GM12864 (cell line): ENCODE measurements around the gene JSRP1.

Source experiments
- DNase-seq: peaks from one replicate; pipeline ENCODE4 v3.0.0-alpha.2; 2011; ENCODE audit warnings: low read depth
- H3K4me3 ChIP-seq: 2 replicates; pipeline ENCODE4 v1.5.1; 2011; ENCODE audit warnings: mild to moderate bottlenecking, low read depth, low read length, control low read depth
- TF ChIP-seq, protein P1 (sequence below): IDR thresholded peaks from 2 replicates; pipeline ENCODE4 v1.5.1; 2011; ENCODE audit warnings: low read depth, mild to moderate bottlenecking, moderate library complexity, low read length, control low read depth, inconsistent platforms; ENCODE audit errors: missing control alignments

Gene JSRP1

DNA sequence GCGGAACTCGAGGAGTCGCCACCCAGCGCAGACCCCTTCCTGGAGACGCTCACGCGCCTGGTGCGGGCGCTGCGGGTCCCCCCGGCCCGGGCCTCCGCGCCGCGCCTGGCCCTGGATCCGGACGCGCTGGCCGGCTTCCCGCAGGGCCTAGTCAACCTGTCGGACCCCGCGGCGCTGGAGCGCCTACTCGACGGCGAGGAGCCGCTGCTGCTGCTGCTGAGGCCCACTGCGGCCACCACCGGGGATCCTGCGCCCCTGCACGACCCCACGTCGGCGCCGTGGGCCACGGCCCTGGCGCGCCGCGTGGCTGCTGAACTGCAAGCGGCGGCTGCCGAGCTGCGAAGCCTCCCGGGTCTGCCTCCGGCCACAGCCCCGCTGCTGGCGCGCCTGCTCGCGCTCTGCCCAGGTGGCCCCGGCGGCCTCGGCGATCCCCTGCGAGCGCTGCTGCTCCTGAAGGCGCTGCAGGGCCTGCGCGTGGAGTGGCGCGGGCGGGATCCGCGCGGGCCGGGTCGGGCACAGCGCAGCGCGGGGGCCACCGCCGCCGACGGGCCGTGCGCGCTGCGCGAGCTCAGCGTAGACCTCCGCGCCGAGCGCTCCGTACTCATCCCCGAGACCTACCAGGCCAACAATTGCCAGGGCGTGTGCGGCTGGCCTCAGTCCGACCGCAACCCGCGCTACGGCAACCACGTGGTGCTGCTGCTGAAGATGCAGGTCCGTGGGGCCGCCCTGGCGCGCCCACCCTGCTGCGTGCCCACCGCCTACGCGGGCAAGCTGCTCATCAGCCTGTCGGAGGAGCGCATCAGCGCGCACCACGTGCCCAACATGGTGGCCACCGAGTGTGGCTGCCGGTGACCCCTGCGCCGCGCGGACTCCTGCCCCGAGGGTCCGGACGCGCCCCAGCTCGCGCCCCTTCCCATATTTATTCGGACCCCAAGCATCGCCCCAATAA is 4.8 kb downstream of the JSRP1 start:
- H3K4me3 ChIP-seq = no peak overlapping the region
- no peak for DNase-seq
- TF ChIP-seq, protein P1, sequence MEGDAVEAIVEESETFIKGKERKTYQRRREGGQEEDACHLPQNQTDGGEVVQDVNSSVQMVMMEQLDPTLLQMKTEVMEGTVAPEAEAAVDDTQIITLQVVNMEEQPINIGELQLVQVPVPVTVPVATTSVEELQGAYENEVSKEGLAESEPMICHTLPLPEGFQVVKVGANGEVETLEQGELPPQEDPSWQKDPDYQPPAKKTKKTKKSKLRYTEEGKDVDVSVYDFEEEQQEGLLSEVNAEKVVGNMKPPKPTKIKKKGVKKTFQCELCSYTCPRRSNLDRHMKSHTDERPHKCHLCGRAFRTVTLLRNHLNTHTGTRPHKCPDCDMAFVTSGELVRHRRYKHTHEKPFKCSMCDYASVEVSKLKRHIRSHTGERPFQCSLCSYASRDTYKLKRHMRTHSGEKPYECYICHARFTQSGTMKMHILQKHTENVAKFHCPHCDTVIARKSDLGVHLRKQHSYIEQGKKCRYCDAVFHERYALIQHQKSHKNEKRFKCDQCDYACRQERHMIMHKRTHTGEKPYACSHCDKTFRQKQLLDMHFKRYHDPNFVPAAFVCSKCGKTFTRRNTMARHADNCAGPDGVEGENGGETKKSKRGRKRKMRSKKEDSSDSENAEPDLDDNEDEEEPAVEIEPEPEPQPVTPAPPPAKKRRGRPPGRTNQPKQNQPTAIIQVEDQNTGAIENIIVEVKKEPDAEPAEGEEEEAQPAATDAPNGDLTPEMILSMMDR = no peak

DNA sequence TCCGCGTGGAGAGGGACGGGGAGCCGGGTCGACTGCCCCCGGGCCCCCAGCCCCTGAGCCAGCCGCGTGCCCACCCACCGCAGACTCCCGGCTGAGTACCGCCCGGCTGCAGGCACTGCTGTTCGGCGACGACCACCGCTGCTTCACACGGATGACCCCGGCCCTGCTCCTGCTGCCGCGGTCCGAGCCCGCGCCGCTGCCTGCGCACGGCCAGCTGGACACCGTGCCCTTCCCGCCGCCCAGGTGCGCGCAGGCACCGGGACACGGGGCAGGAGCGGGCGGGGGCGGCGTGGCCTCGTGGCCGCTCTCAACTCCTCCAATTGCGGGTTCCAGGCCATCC is 5.5 kb downstream of the JSRP1 start:
- TF ChIP-seq, protein P1 = no peak
- no peak for DNase-seq
- no peak overlapping the region for H3K4me3 ChIP-seq

DNA sequence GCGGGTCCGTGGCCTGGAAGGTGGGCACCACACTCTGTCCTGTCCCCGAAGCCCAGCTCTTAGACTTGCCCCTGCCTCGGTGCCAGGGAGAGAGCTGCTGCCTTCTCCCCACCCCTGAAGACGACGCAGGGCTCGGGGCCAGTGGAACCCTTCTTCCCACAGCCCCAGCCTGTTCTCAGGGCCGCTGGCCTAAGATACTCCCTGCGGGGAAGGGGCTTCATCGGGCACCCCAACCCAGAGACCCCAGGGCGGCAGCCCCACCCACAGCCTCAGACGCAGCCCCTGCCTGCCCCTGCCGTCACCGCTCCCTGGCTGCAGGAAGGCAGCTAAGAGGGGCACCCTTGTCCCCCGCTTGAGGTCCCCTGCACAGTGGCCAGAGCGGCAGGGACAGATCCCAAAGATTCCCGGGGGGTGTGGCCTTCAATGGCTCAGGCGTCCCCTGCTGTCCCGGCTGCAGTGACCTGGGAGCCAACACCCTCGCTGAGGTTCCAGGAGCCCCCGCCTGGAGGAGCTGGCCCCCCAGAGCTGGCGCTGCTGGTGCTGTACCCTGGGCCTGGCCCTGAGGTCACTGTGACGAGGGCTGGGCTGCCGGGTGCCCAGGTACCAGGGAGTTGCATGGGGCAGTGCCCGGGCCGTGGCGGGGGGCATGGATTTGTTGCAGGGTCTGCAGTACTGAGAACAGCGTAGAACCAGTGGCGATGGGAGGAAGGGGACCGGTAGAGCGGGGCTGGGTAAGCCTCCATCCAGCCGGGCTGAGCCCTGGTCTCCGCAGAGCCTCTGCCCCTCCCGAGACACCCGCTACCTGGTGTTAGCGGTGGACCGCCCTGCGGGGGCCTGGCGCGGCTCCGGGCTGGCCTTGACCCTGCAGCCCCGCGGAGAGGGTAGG is 6.1 kb downstream of the JSRP1 start:
- DNase-seq = no peak
- TF ChIP-seq, protein P1 = no peak
- no peak overlapping the region for H3K4me3 ChIP-seq

DNA sequence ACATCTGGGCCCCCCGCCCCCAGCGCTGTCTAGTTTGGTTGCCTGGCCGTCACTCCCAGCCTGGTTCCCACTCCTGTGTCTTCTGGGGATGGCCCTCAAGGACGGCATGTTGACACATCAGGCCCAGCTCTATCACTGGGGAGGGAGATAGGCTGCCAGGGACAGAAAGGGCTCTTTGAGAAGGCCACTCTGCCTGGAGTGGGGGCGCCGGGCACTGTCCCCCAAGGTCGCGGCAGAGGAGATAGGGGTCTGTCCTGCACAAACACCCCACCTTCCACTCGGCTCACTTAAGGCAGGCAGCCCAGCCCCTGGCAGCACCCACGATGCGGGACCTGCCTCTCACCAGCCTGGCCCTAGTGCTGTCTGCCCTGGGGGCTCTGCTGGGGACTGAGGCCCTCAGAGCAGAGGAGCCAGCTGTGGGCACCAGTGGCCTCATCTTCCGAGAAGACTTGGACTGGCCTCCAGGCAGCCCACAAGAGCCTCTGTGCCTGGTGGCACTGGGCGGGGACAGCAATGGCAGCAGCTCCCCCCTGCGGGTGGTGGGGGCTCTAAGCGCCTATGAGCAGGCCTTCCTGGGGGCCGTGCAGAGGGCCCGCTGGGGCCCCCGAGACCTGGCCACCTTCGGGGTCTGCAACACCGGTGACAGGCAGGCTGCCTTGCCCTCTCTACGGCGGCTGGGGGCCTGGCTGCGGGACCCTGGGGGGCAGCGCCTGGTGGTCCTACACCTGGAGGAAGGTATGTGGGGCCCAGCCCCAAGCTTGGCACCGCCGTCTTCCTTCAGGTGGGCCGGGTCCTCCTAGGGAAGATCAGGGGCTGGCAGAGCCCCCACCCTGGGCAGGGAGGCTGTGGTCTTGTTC is 7.0 kb downstream of the JSRP1 start, which contains the start of gene AMH:
Gene AMH (plus strand): TSS at position 314 of the 857 bp plus-strand sequence. CDS start 10 bp downstream, at position 324.
- DNase-seq = no peak
- H3K4me3 ChIP-seq = no peak within 1 kb of the TSS
- TF ChIP-seq, protein P1 = no peak

DNA sequence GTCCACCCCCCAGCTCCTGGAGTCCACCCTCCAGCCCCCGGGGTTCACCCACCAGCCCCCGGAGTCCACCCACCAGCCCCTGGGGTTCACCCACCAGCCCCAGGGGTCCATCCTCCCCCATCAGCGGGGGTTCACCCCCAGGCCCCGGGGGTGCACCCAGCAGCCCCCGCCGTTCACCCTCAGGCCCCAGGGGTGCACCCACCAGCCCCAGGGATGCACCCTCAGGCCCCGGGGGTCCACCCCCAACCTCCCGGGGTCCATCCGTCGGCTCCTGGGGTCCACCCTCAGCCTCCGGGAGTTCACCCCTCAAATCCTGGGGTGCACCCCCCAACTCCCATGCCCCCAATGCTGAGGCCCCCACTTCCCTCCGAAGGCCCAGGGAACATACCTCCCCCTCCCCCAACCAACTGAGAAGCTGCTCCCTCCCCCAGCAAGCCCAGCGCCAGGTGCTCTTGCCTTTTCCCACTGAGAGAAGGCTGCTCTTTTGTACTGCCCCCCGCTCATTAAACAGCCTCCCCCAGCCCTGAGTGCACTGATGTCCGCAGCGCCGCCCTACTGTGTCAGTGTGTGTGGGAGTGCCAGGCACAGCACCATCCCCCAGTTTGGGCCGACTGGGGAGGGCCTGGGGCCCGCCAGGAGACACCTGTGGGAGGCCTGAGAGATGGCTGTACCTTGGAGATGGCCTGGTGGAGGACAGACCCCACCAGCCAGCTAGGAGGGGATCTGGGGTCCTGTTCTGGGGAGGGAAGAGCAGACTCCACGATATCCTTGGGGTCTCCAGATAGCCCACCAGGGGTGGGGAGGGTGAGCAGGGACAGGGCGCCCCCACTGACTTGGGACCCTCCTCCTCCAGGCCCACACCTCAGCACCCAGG is 7.8 kb downstream of the JSRP1 start:
- H3K4me3 ChIP-seq = no peak overlapping the region
- DNase-seq = no peak
- TF ChIP-seq, protein P1 = no peak
